Activated CD8-positive, alpha-beta T cell treated with anti-CD3 and anti-CD28 coated beads for 36 hours (primary cell): ENCODE measurements around the gene BUD13. TPM values are rescaled to one million over a fixed set of nuclear protein-coding genes. Genes with fewer than 3 reads are reported as not detected.

Experiments
- ATAC-seq: fragments of 200-7000 bp; cut with Tn5 transposase; one replicate; pipeline ENCODE4 v1.10.0; 2021; ENCODE audit warnings: mild to moderate bottlenecking, moderate library complexity
- CTCF ChIA-PET: fragments of 350-600 bp; sonication (Branson Sonifier 250); formaldehyde crosslinking; loops from one replicate; lab custom pipeline; 2021; ENCODE audit warnings: antibody characterized with exemption; lab: Charles Lee
- POLR2A ChIA-PET: fragments of 350-600 bp; sonication (Branson Sonifier 250); formaldehyde crosslinking; loops from one replicate; lab custom pipeline; 2021; ENCODE audit warnings: antibody characterized with exemption; lab: Charles Lee
- DNase-seq: peaks from one replicate; pipeline ENCODE4 v3.0.0-alpha.2; 2020
- H3K27ac Mint-ChIP-seq: one replicate; pipeline ENCODE4 v1.8.0; 2021; ENCODE audit warnings: mild to moderate bottlenecking, mixed read lengths
- H3K27me3 Mint-ChIP-seq: one replicate; pipeline ENCODE4 v1.8.0; 2021; ENCODE audit warnings: mixed read lengths
- H3K36me3 Mint-ChIP-seq: one replicate; pipeline ENCODE4 v1.8.0; 2021; ENCODE audit warnings: low read depth, mixed read lengths
- H3K4me1 Mint-ChIP-seq: one replicate; pipeline ENCODE4 v1.8.0; 2021; ENCODE audit warnings: low read depth, mixed read lengths
- H3K4me3 Mint-ChIP-seq: one replicate; pipeline ENCODE4 v1.8.0; 2021; ENCODE audit warnings: mild to moderate bottlenecking, moderate library complexity, mixed read lengths
- H3K9me3 Mint-ChIP-seq: one replicate; pipeline ENCODE4 v1.8.0; 2021; ENCODE audit warnings: mixed read lengths
- intact Hi-C: fragments of 100-400 bp; cut with micrococcal nuclease; formaldehyde crosslinking; loops from one replicate; pipeline ENCODE4 v1.10.0; 2022
- total RNA-seq, 2 experiments: library from RNA; stranded (reverse); gene quantifications; one replicate each; pipeline ENCODE4 v1.2.3, GENCODE V29; 2021
- TF ChIP-seq, protein P1 (sequence below): fragments of 200-600 bp; IDR thresholded peaks from one replicate; pipeline ENCODE4 v1.8.0; 2022; ENCODE audit warnings: antibody characterized with exemption, mild to moderate bottlenecking

The BUD13 gene
- total RNA-seq, 2 experiments from 2014 or later: 26.6 to 28.6 TPM

DNA sequence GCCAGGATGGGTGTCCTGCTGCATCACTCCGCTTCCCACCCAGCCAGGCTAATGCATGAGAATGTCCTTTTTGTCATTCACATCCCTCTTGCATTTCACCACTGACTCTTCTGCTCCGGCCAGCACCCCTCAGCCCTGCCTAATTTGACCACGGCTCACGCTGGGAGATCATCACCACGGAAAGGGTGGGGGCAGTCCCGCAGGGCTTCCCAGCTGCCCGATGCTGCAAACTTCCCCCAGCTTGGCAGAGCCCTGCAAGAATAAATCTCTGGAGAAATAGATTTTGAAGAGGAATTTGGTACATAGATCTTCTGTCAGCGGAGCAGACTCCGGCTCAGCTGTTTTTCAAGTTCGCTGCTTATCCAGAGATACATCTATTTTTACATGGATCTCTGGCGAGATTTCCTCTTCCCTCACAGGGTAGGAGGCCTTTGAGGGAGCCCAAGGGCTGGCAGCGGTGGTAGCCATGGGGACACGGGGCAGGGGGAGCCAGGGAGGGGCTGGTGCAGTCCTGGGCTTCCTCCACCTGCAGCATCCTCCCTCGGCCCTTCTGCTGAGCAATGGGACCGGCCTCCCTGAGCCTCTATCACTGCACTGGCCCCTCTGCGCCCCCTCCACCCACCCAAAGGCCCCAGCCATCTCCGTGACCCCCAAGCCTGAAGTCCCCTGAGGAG is 62.6 kb downstream of the BUD13 start:
- Mint-ChIP-seq H3K27me3 (peaks cover 17% of the 10 kb centered on the region), H3K4me1 (no peaks in the 10 kb centered on the region), H3K36me3 (no peaks in the 10 kb centered on the region), H3K9me3 (no peaks in the 10 kb centered on the region), H3K27ac (no peak overlapping the region), H3K4me3 (no peak overlapping the region)
- intact Hi-C loops: no loop called here
- ATAC-seq: no peak
- ChIA-PET CTCF (no interaction called here), POLR2A (no interaction called here)
- no peak for DNase-seq
- TF ChIP-seq, protein P1, sequence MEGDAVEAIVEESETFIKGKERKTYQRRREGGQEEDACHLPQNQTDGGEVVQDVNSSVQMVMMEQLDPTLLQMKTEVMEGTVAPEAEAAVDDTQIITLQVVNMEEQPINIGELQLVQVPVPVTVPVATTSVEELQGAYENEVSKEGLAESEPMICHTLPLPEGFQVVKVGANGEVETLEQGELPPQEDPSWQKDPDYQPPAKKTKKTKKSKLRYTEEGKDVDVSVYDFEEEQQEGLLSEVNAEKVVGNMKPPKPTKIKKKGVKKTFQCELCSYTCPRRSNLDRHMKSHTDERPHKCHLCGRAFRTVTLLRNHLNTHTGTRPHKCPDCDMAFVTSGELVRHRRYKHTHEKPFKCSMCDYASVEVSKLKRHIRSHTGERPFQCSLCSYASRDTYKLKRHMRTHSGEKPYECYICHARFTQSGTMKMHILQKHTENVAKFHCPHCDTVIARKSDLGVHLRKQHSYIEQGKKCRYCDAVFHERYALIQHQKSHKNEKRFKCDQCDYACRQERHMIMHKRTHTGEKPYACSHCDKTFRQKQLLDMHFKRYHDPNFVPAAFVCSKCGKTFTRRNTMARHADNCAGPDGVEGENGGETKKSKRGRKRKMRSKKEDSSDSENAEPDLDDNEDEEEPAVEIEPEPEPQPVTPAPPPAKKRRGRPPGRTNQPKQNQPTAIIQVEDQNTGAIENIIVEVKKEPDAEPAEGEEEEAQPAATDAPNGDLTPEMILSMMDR: no peak

DNA sequence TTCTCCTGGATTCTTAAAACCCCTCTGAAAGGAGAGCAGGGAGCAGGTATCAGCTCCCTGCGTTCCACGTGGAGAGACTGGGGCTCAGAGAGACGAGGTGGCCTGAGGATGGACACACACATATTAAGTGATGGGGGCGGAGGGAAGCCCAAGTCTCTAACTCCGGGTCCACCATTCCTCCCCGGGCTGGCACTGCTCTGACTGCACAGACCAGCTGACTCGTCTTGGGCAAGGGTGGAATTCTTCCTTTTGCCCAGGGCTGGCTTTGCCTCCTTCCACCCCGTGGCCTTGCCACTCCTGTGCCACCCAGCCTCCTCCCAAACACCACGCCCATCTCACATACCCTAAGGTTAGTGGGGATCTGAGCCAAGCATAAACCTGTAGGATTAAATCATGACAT is 65.0 kb downstream of the BUD13 start:
- TF ChIP-seq, protein P1: no peak
- POLR2A ChIA-PET: no interaction called here
- H3K4me1 Mint-ChIP-seq: peaks cover 1% of the 10 kb centered on the region
- no peaks in the 10 kb centered on the region for H3K36me3 Mint-ChIP-seq
- CTCF ChIA-PET: no interaction called here
- H3K27ac Mint-ChIP-seq: no peak overlapping the region
- ATAC-seq (no peak), DNase-seq (no peak)
- H3K4me3 Mint-ChIP-seq: no peak overlapping the region
- intact Hi-C loops: no loop called here
- H3K9me3 Mint-ChIP-seq: no peaks in the 10 kb centered on the region
- H3K27me3 Mint-ChIP-seq: peaks cover 21% of the 10 kb centered on the region

DNA sequence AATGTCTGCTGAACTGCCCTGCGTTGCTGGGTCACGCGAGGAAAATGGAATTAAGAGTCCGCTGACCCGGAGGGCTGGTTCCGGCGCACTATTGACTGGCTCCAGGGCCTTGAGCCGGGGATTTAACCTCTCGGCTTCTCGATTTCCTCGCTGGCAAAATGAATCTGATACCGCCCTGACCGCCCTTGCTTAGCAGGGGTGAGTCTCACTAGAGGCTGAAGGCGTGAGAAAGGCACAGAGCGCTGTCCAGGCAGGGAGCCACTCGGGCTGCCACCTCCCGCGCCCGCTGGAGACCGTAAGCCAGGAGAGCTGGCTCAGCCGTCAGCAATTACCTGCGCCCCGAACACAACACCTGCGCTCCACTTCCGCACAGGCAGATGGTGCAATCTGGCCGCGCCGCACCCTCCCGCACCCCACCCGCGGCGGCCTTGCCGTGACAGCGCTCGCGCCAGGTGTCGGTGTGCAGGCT is 65.6 kb downstream of the BUD13 start:
- intact Hi-C loops: no loop called here
- Mint-ChIP-seq H3K27ac (no peak overlapping the region), H3K4me3 (no peak overlapping the region), H3K4me1 (peaks cover 1% of the 10 kb centered on the region), H3K36me3 (no peaks in the 10 kb centered on the region), H3K9me3 (no peaks in the 10 kb centered on the region), H3K27me3 (peaks cover 18% of the 10 kb centered on the region)
- ATAC-seq (no peak), DNase-seq (no peak)
- CTCF ChIA-PET: no interaction called here
- POLR2A ChIA-PET: no interaction called here
- TF ChIP-seq, protein P1: no peak

DNA sequence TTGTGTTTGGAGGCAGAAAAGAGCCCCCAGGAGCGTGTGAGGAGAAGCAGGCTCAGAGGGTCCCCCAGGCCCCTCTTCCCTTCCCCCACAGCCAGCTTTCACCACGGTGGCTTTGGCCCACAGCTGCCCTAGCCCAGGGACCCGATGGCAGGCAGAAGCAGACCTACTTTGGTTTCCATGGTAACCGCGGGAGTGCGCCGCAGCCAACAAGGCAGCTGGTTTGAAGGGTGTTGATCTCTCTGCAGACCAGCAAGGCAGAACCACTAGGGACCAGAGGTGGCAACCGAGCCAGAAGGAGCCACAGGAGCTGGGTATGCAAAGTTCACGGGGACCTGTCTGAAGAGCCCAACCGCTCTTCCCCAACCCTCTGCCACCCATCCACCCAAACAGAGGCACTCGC is 69.4 kb downstream of the BUD13 start:
- Mint-ChIP-seq H3K36me3 (no peaks in the 10 kb centered on the region), H3K4me1 (peaks cover 1% of the 10 kb centered on the region), H3K4me3 (no peak overlapping the region), H3K27ac (no peak overlapping the region), H3K27me3 (peaks cover 5% of the 10 kb centered on the region), H3K9me3 (no peaks in the 10 kb centered on the region)
- CTCF ChIA-PET: interaction anchor here (0.6 to 1.1 kb wide), 2 partner anchors 29 to 406 kb away, joined by 3 read pairs; no protein-coding TSS in a partner anchor
- ATAC-seq (no peak), DNase-seq (no peak)
- intact Hi-C loops: no loop called here
- TF ChIP-seq, protein P1: no peak
- POLR2A ChIA-PET: no interaction called here

DNA sequence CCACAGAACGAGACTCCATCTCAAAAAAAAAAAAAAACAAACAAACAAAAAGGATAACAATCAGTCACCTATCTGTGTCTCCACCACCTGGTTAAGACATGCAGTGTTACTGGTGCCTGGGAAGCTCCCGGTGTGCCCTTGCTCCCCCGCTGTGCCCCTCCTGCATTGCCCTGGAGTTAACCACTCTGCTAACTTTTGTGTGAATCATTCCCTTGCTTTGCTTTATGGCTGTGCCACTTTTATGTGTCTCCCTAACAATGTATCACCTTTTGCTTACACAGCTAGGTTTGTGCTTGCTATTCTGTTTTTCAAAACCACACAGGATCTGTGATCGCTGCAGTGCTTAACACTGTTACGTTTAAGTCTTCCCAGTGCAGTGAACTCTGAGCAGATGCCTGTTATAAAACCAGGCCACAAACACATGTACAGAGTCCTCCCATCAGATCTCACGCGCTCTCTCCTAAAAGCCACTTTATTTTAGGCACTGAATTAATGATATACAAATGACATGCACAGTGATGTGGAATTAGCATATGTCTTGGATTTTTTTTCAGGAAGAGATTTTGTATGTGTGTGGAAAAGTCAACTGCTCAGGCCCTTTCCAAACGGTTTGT is 69.9 kb downstream of the BUD13 start:
- H3K9me3 Mint-ChIP-seq: no peaks in the 10 kb centered on the region
- ChIA-PET POLR2A (no interaction called here), CTCF (interaction anchor here (0.8 to 1.2 kb wide), 3 partner anchors 11 to 61 kb away, joined by 3 to 4 read pairs (median 3); no protein-coding TSS in a partner anchor)
- peaks cover 4% of the 10 kb centered on the region for H3K27me3 Mint-ChIP-seq
- DNase-seq (no peak), ATAC-seq (no peak)
- H3K4me3 Mint-ChIP-seq: no peak overlapping the region
- H3K27ac Mint-ChIP-seq: no peak overlapping the region
- intact Hi-C loops: no loop called here
- peaks cover 1% of the 10 kb centered on the region for H3K4me1 Mint-ChIP-seq
- TF ChIP-seq, protein P1: no peak
- no peaks in the 10 kb centered on the region for H3K36me3 Mint-ChIP-seq
